Measurements from ENCODE around the gene HSF5. TPM values are rescaled to one million over a fixed set of nuclear protein-coding genes. Genes with fewer than 3 reads are reported as not detected.

HSF5 gene
- total RNA-seq, 6 experiments from 2014 or later: 0.06 to 0.18 (median 0.10) TPM; not detected in 1

- H3K27me3 ChIP-seq: no peaks in the 10 kb centered on the region
- H3K36me3 ChIP-seq: no peaks in the 10 kb centered on the region
- 53% methylated on average over 2 of the region's 2 CpGs for WGBS (ENCODE audit: insufficient coverage, low coverage, low lambda C conversion rate, missing lambda C conversion rate)
- H3K27ac ChIP-seq: peak overlapping the region in 2 of 3 donors; percentile 38 to 59
- intact Hi-C loops (cut with DNase I): no loop called here
- no peak overlapping the region for H3K4me3 ChIP-seq
- H3K9me3 ChIP-seq: no peaks in the 10 kb centered on the region
- TF ChIP-seq CTCF (IDR thresholded peaks at IDR 0.05): no peak
- no peak for TF ChIP-seq POLR2A (IDR thresholded peaks at IDR 0.05)
- peaks cover 0 to 46% (median 10%) of the 10 kb centered on the region in 4 donors for H3K4me1 ChIP-seq
- no peak for DNase-seq
- ATAC-seq: peak in 2 of 4 donors; percentile 1 to 15
Measured at GRCh38 chr17:58390884-58391283, 97.3 kb downstream of the HSF5 start.

- no peak for TF ChIP-seq CTCF (IDR thresholded peaks at IDR 0.05)
- TF ChIP-seq POLR2A (IDR thresholded peaks at IDR 0.05): no peak
- H3K27me3 ChIP-seq: no peaks in the 10 kb centered on the region
- WGBS (ENCODE audit: insufficient coverage, low coverage, low lambda C conversion rate, missing lambda C conversion rate): 36% methylated on average over 2 of the region's 3 CpGs
Measured at GRCh38 chr17:58388302-58389190, 99.7 kb downstream of the HSF5 start.

GRCh38 chr17:58387834-58388233, 100.4 kb downstream of the HSF5 start:
- WGBS (ENCODE audit: insufficient coverage, low coverage, low lambda C conversion rate, missing lambda C conversion rate): 100% methylated on average over 1 of the region's 1 CpG
- Histone ChIP-seq H3K9me3 (no peaks in the 10 kb centered on the region), H3K4me3 (no peak overlapping the region), H3K27me3 (no peaks in the 10 kb centered on the region), H3K4me1 (peaks cover 0 to 77% (median 23%) of the 10 kb centered on the region in 4 donors), H3K36me3 (no peaks in the 10 kb centered on the region), H3K27ac (no peak overlapping the region)
- intact Hi-C loops (cut with DNase I): no loop called here
- DNase-seq: no peak
- no peak for ATAC-seq
- no peak for TF ChIP-seq CTCF (IDR thresholded peaks at IDR 0.05)
- no peak for TF ChIP-seq POLR2A (IDR thresholded peaks at IDR 0.05)

More at GRCh38 chr17:58388302-58389190, 99.7 kb downstream of the HSF5 start:
- Histone ChIP-seq H3K36me3 (no peaks in the 10 kb centered on the region), H3K4me3 (no peak overlapping the region), H3K4me1 (peaks cover 0 to 69% (median 20%) of the 10 kb centered on the region in 4 donors), H3K27ac (no peak overlapping the region), H3K9me3 (no peaks in the 10 kb centered on the region)
- DNase-seq (no peak), ATAC-seq (no peak)
- intact Hi-C loops (cut with DNase I): no loop called here

- intact Hi-C loops (cut with DNase I): no loop called here
- Histone ChIP-seq H3K36me3 (no peaks in the 10 kb centered on the region), H3K4me1 (peaks cover 0 to 82% (median 26%) of the 10 kb centered on the region in 4 donors), H3K4me3 (no peak overlapping the region), H3K9me3 (no peaks in the 10 kb centered on the region), H3K27ac (no peak overlapping the region), H3K27me3 (no peaks in the 10 kb centered on the region)
- TF ChIP-seq POLR2A (IDR thresholded peaks at IDR 0.05) (no peak), CTCF (IDR thresholded peaks at IDR 0.05) (no peak)
- no peak for DNase-seq
- ATAC-seq: no peak
- WGBS (ENCODE audit: insufficient coverage, low coverage, low lambda C conversion rate, missing lambda C conversion rate): 68% methylated on average over 2 of the region's 3 CpGs
Measured at GRCh38 chr17:58386708-58387107, 101.5 kb downstream of the HSF5 start.
